ENCODE data around the gene PIGQ. TPM values are rescaled to one million over a fixed set of nuclear protein-coding genes. Genes with fewer than 3 reads are reported as not detected.

Gene PIGQ
- total and polyA plus RNA-seq, 2 of the 13 experiments (the other 11 are each of a cell fraction or from before 2014, with no cell fraction given) = 7.7 to 19.7 TPM

GRCh38 chr16:527015-527903, 42.5 kb upstream of the PIGQ start, which contains the start of gene CAPN15 (continued):
- TF ChIP-seq ZMYM2 (CRISPR knock-in tag; IDR thresholded peaks at IDR 0.05) = peak; percentile 22; the same call in 1 of the 2 replicates
- no peak for TF ChIP-seq HIVEP1 (CRISPR knock-in tag; IDR thresholded peaks at IDR 0.05)
- TF ChIP-seq, protein P1, sequence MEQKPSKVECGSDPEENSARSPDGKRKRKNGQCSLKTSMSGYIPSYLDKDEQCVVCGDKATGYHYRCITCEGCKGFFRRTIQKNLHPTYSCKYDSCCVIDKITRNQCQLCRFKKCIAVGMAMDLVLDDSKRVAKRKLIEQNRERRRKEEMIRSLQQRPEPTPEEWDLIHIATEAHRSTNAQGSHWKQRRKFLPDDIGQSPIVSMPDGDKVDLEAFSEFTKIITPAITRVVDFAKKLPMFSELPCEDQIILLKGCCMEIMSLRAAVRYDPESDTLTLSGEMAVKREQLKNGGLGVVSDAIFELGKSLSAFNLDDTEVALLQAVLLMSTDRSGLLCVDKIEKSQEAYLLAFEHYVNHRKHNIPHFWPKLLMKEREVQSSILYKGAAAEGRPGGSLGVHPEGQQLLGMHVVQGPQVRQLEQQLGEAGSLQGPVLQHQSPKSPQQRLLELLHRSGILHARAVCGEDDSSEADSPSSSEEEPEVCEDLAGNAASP (CRISPR knock-in tag; IDR thresholded peaks at IDR 0.05; ENCODE audit: borderline replicate concordance) = no peak
- no peak for TF ChIP-seq HMGXB3 (CRISPR knock-in tag; IDR thresholded peaks at IDR 0.05; ENCODE audit: borderline replicate concordance)
- TF ChIP-seq ZNF567 (CRISPR knock-in tag; IDR thresholded peaks at IDR 0.05; ENCODE audit: borderline replicate concordance) = 0 out of 2 replicates have a peak, but pooled peaks have one; percentile 37
- TF ChIP-seq MZF1 (CRISPR knock-in tag; IDR thresholded peaks at IDR 0.05; ENCODE audit: borderline replicate concordance) = no peak
- TF ChIP-seq NR2C2 (CRISPR knock-in tag; IDR thresholded peaks at IDR 0.05; ENCODE audit: borderline replicate concordance) = peak; percentile 84
- no peak for TF ChIP-seq SRSF4 (IDR thresholded peaks at IDR 0.05; ENCODE audit: low read depth, low read length, poor library complexity, severe bottlenecking)
- TF ChIP-seq ZKSCAN8 (CRISPR knock-in tag; IDR thresholded peaks at IDR 0.05; ENCODE audit: borderline replicate concordance) = no peak
- 0 out of 2 replicates have a peak, but pooled peaks have one; percentile 22 for TF ChIP-seq ZNF205 (CRISPR knock-in tag; IDR thresholded peaks at IDR 0.05)
- TF ChIP-seq POLR2A (IDR thresholded peaks at IDR 0.05; ENCODE audit: insufficient read depth in 1 of 2, low read depth in 2 of 2, low read length in 2 of 2) = peak; percentile 46 to 82
- TF ChIP-seq ZBTB34 (CRISPR knock-in tag; IDR thresholded peaks at IDR 0.05) = no peak
- TF ChIP-seq, protein P2, sequence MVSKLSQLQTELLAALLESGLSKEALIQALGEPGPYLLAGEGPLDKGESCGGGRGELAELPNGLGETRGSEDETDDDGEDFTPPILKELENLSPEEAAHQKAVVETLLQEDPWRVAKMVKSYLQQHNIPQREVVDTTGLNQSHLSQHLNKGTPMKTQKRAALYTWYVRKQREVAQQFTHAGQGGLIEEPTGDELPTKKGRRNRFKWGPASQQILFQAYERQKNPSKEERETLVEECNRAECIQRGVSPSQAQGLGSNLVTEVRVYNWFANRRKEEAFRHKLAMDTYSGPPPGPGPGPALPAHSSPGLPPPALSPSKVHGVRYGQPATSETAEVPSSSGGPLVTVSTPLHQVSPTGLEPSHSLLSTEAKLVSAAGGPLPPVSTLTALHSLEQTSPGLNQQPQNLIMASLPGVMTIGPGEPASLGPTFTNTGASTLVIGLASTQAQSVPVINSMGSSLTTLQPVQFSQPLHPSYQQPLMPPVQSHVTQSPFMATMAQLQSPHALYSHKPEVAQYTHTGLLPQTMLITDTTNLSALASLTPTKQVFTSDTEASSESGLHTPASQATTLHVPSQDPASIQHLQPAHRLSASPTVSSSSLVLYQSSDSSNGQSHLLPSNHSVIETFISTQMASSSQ (IDR thresholded peaks at IDR 0.05; ENCODE audit: low read depth) = no peak
- TF ChIP-seq, protein P2 (CRISPR knock-in tag; IDR thresholded peaks at IDR 0.05; ENCODE audit: borderline replicate concordance) = 0 out of 2 replicates have a peak, but pooled peaks have one; percentile 61
- no peak for TF ChIP-seq HMG20B (CRISPR knock-in tag; conservative IDR thresholded peaks at IDR 0.05)
- no peak for TF ChIP-seq HNF4G (IDR thresholded peaks at IDR 0.05; ENCODE audit: borderline replicate concordance, low read depth, low read length)
- no peak for TF ChIP-seq HNF4G (CRISPR knock-in tag; IDR thresholded peaks at IDR 0.05; ENCODE audit: borderline replicate concordance, low read depth)

Data from HepG2 (cell line).